CD4-positive, alpha-beta T cell treated with Interferon alpha-2 for 1 hour (primary cell): Measurements from ENCODE around the gene DDX60.
"Not testable (repeated sequence)": the region's sequence is repeated elsewhere in the genome, so short reads cannot be mapped to it uniquely, and the experiment has no call there.

ENCODE experiments used
- DNase-seq, 2 donors: peaks; one replicate each; pipeline ENCODE4 v3.0.0-alpha.2; 2020 to 2022

The DDX60 gene

GRCh38 chr4:168293386-168293975 is 25.1 kb downstream of the DDX60 start:
- no peak for DNase-seq

- DNase-seq, result no peak
Observed at GRCh38 chr4:168291242-168291641, 27.3 kb downstream of the DDX60 start.

GRCh38 chr4:168285850-168286249 is 32.7 kb downstream of the DDX60 start:
- DNase-seq, result not testable (repeated sequence)

DNA sequence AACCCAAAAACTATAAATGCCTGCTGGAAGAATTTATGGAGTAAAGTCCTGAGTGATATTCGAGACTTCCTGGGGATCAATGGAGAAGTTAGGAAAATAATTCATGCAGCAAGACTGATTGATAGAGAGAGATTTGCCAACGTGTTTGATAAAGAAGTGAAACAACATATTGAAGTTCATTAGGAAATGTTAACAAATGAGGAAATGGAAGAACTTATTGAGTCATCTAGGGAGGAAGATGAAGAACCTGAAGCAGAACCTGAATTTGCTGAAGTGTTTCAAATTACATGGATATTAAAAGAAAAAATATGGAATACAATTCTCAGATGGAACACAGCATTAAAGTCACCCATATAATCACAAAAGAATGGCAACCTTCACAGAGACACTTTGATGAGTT is 39.0 kb downstream of the DDX60 start:
- no peak for DNase-seq

DNA sequence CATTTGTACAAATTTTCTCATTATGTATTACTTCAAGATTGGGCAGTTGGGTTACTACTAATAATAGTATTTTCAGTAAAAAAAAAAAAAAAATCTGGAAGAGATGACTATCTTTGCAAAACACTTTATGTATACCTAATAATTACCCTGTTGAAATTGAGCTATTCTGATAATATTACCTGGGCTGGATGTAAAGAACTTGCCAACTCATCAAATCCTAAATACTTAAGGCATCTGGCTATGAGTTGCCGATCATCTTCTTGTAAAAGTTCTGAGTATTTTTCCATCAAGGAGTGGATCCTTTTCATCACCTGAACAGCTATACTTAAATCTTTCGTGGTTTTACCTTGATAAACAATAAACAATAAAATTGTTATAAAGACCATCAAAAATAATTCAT is 42.7 kb downstream of the DDX60 start:
- DNase-seq, result no peak

GRCh38 chr4:168274871-168275270 is 43.7 kb downstream of the DDX60 start:
- no peak for DNase-seq

- DNase-seq, result no peak
Observed at GRCh38 chr4:168273838-168274237, 44.7 kb downstream of the DDX60 start.

DNA sequence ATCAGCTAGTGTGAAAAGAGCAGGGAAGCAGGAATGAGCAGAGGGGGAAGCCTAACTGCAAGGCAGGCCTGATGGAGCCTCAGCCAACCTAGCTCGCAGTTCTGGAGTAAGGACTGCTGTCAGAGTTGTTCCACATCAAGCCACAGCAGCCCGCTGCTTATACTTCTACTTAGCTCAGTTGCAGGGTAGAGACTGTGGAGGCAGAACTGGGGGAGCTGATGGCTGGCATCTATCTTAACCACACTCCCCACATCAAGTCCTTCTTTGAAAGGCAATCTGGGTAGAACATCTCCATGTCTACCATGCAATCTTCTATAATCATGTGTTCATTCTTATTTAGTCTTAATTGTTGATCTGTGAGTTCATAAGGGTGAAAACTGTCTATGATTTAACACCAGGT is 46.1 kb downstream of the DDX60 start:
- no peak for DNase-seq

DNA sequence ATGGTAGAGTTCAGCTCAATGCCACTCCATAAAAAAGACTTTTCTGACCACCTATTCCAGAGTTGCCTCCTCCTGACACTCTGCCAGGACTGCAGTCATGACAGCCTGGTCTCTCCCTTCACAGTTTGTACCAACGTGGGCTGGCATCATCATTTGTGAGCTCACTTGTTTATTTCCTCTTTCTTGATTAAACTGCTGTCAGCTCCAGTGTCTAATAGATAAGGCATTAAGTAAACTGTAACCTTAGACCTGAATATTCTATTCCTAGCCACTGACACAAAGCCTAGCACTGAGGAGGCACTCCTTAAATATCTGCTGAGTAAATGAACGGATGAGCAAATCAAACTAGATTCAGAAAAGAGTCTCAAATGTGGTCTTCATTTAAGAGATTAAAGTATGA is 48.7 kb downstream of the DDX60 start:
- DNase-seq, result no peak

- DNase-seq, result no peak
Observed at GRCh38 chr4:168265327-168265726, 53.2 kb downstream of the DDX60 start.

- no peak for DNase-seq
Observed at GRCh38 chr4:168264903-168265302, 53.6 kb downstream of the DDX60 start.

DNA sequence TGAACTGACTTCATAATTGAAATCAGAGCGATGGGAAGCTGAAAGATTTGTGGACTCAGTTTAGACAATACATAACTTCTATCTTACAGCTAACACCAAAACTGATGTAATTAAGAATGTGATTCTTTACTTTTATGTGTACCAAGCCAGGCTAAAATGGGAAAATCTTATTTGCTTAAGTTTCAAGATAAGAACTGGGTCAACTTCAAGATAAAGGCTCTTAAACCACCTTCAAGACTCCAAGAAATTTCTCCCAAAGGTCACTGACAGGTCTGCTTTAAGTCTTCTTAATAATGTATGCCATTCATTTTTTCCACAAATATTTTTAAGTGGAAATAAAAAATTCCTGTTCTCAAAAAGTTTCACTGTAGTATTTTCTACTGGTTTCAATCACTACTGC is 55.5 kb downstream of the DDX60 start:
- no peak for DNase-seq

- DNase-seq, result no peak
Observed at GRCh38 chr4:168259096-168259495, 59.5 kb downstream of the DDX60 start.

GRCh38 chr4:168257768-168258167 is 60.8 kb downstream of the DDX60 start:
- DNase-seq, result no peak

DNA sequence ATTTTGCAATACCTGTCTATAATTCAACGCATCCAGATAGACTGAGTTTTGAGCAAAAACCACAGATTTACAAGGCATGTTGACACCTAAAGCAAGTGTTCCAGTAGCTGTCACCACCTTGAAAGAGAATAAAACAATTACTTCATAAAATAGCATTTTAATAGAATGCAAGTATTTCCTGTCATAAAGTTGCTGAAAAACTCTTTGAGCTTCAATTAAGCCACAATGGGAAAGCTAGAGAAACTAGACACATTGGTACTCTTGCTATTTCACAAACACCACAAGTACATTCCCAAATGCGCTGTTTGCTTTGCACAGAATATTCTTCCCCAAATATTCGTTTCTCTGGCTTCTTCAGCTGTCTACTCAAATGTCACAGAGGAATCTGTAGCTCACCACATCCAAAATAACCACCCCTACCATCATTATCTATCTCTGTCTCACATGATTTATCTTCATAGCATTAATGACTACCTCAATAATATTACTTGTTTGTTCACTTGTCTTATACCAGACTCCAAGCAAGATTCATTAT is 70.3 kb downstream of the DDX60 start:
- no peak for DNase-seq

GRCh38 chr4:168247603-168248002 is 70.9 kb downstream of the DDX60 start:
- no peak for DNase-seq

DNA sequence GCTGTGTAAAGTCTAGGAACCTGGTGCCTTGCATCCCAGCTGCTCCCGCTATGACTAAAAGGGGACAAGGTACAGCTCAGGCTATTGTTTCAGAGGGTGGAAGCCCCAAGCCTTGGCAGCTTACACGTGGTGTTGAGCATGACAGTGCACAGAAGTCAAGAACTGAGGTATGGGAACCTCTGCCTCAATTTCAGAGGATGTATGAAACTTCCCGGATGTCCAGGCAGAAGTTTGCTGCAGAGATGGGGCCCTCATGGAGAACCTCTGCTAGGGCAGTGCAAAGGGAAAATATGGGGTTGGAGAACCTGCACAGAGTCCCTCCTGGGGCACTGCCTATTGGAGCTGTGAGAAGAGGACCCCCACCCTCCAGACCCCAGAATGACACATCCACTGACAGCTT is 76.6 kb downstream of the DDX60 start:
- no peak for DNase-seq

GRCh38 chr4:168240821-168241220 is 77.7 kb downstream of the DDX60 start:
- DNase-seq, result no peak

GRCh38 chr4:168221301-168221700 is 97.3 kb downstream of the DDX60 start:
- DNase-seq, result no peak

GRCh38 chr4:168220893-168221292 is 97.7 kb downstream of the DDX60 start:
- DNase-seq, result no peak

DNA sequence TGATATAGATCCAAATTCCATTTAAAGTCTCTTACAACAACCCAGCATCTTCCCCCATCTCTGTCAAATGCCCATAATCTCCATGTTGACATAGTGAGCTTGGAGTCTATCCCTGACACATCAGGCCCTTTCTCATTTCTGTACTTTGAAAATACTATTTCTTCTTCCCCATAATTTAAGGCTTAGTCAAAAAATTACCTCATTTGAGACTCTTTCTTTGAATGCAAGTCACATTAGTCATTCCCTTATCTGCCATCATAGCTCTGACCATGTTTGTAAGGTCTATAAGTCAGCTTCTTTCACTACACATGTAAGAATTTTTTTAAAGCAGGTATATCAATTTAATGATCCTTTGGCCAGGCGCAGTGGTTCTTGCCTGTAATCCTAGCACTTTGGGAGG is 99.9 kb downstream of the DDX60 start:
- no peak for DNase-seq

DNA sequence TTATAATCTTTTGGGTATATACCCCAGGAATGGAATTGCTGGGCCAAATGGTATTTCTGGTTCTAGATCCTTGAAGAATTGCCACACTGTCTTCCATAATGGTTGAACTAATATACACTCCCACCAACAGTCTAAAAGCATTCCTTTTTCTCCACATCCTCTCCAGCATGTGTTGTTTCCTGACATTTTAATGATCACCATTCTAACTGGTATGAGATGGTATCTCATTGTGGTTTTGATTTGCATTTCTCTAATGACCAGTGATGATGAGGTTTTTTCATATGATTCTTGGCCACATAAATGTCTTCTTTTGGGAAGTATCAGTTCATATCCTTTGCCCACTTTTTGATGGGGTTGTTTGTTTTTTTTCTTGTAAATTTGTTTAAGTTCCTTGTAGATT is 105.0 kb downstream of the DDX60 start:
- not testable (repeated sequence) for DNase-seq

DNA sequence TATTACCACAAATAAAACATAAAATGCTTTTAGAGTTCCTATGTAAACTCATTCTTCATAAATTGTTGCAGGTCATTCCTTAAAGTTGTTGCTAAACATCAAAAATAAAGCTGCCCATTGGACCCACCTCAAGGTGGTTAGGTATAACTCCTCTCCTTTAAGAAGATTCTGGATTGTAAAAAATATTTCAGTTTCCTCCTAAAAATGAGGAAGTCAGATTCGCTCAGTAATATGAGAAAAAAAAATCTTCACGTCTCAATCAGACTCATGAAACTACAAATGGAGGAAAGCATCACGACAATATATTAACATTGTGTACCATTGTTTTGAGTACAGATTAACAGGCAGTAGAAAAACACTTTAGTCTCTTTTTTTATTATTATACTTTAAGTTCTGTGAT is 105.9 kb downstream of the DDX60 start:
- no peak for DNase-seq

DNA sequence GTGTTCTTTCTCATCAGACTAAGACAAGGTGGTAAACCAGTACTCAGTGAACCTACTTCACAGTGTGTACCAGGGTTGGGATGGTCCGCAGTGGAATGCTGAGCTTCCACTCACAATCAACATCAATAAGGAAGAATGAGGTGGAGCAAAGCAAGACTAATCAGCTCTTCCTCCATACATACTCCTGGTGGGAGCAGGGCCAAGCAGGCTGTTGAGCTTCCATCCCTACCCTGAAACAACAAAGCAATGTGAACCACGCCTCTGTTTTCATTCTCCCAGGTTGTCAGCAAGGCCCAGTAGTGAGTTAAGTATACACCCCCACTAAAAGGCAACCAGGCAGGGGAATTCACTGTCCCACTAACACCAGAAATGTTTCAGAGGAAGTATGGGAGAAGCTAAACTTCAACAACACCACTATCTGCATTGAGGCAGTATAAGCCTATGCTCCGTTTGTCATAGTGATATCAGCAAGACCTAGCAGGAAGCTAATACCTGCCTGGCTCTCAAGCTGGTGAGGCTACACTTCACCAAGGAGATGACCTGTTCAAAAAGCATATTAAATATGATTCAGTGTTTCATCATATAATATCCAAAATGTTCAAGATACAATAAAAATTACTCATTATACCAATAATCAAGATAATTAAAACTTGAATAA is 109.5 kb downstream of the DDX60 start:
- DNase-seq, result no peak
